Neural cell (in vitro differentiated cells): ENCODE data around the gene CBLB.

ENCODE experiments used
- EP300 ChIP-seq: fragments of 450-650 bp; conservative IDR thresholded peaks from 2 replicates; pipeline ENCODE4 v1.6.1; 2014; ENCODE audit warnings: antibody characterized with exemption, mild to moderate bottlenecking, moderate library complexity; ENCODE audit not compliant: poor library complexity, severe bottlenecking
- EZH2 ChIP-seq: fragments of 200-600, 300-800 bp; shearing (Covaris generic), sonication (generic); IDR thresholded peaks from 2 replicates; pipeline ENCODE4 v1.6.1; 2014; ENCODE audit warnings: antibody characterized with exemption, low read length, borderline replicate concordance, mild to moderate bottlenecking; ENCODE audit not compliant: insufficient read depth, poor library complexity, severe bottlenecking
- POLR2AphosphoS5 ChIP-seq: IDR thresholded peaks from 2 replicates; pipeline ENCODE4 v1.6.1; 2012
- RAD21 ChIP-seq: fragments of 450-650 bp; conservative IDR thresholded peaks from 2 replicates; pipeline ENCODE4 v1.6.1; 2014; ENCODE audit warnings: antibody characterized with exemption, mild to moderate bottlenecking, moderate library complexity
- SMC3 ChIP-seq: fragments of 450-650 bp; conservative IDR thresholded peaks from 2 replicates; pipeline ENCODE4 v1.6.1; 2014; ENCODE audit warnings: antibody characterized with exemption, mild to moderate bottlenecking, moderate library complexity; ENCODE audit not compliant: poor library complexity
- TAF1 ChIP-seq: IDR thresholded peaks from 2 replicates; pipeline ENCODE4 v1.6.1; 2012; ENCODE audit warnings: low read depth
- TF ChIP-seq, protein P1 (sequence below): fragments of 450-650 bp; IDR thresholded peaks from 2 replicates; pipeline ENCODE4 v1.5.1; 2014; ENCODE audit warnings: antibody characterized with exemption, mild to moderate bottlenecking, moderate library complexity; ENCODE audit not compliant: poor library complexity, severe bottlenecking
- TF ChIP-seq, protein P2 (sequence below): IDR thresholded peaks from 2 replicates; pipeline ENCODE4 v1.6.1; 2012; ENCODE audit warnings: borderline replicate concordance

DNA sequence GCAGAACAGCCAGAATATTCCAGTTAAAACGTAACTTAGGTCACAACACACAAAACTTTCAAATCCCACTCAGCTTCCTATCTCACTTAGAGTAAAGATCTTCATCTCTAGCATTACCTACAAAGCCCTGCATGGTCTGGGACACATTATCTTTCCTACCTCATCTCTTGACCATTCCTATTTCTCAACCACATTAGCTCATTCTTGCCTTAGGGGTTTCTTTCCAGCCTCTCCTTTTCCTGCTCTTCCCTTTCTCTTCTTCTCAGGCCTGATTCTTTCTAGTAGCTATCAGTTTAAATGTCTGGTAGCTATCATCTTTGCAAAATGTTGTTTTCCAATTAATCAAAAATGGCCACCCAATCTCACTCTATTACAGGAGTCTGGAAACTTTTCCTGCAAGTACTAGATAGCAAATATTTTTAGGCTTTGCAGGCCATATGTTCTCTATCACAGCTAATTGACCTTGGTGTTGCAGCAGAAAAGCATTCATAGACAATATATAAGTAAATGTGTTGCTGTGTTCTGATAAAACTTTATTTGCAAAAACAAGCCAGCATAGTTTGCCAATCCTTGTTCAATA lies 15.1 kb upstream of the CBLB start:
- TF ChIP-seq SMC3 (no peak), EZH2 (no peak), TAF1 (no peak), EP300 (no peak), POLR2AphosphoS5 (no peak), RAD21 (no peak)
- TF ChIP-seq, protein P1, sequence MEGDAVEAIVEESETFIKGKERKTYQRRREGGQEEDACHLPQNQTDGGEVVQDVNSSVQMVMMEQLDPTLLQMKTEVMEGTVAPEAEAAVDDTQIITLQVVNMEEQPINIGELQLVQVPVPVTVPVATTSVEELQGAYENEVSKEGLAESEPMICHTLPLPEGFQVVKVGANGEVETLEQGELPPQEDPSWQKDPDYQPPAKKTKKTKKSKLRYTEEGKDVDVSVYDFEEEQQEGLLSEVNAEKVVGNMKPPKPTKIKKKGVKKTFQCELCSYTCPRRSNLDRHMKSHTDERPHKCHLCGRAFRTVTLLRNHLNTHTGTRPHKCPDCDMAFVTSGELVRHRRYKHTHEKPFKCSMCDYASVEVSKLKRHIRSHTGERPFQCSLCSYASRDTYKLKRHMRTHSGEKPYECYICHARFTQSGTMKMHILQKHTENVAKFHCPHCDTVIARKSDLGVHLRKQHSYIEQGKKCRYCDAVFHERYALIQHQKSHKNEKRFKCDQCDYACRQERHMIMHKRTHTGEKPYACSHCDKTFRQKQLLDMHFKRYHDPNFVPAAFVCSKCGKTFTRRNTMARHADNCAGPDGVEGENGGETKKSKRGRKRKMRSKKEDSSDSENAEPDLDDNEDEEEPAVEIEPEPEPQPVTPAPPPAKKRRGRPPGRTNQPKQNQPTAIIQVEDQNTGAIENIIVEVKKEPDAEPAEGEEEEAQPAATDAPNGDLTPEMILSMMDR = no peak
- TF ChIP-seq, protein P2, sequence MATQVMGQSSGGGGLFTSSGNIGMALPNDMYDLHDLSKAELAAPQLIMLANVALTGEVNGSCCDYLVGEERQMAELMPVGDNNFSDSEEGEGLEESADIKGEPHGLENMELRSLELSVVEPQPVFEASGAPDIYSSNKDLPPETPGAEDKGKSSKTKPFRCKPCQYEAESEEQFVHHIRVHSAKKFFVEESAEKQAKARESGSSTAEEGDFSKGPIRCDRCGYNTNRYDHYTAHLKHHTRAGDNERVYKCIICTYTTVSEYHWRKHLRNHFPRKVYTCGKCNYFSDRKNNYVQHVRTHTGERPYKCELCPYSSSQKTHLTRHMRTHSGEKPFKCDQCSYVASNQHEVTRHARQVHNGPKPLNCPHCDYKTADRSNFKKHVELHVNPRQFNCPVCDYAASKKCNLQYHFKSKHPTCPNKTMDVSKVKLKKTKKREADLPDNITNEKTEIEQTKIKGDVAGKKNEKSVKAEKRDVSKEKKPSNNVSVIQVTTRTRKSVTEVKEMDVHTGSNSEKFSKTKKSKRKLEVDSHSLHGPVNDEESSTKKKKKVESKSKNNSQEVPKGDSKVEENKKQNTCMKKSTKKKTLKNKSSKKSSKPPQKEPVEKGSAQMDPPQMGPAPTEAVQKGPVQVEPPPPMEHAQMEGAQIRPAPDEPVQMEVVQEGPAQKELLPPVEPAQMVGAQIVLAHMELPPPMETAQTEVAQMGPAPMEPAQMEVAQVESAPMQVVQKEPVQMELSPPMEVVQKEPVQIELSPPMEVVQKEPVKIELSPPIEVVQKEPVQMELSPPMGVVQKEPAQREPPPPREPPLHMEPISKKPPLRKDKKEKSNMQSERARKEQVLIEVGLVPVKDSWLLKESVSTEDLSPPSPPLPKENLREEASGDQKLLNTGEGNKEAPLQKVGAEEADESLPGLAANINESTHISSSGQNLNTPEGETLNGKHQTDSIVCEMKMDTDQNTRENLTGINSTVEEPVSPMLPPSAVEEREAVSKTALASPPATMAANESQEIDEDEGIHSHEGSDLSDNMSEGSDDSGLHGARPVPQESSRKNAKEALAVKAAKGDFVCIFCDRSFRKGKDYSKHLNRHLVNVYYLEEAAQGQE = no peak
